HepG2 (cell line): Measurements from ENCODE around the gene GDF15. TPM values are rescaled to one million over a fixed set of nuclear protein-coding genes. Genes with fewer than 3 reads are reported as not detected.

Experiments used
- FOXO4 ChIP-seq: sonication (generic); formaldehyde crosslinking; conservative IDR thresholded peaks from 2 replicates; pipeline ENCODE4 v1.8.1; 2023; ENCODE audit warnings: missing genetic modification reagents
- HNRNPLL ChIP-seq: fragments of 200-400 bp; formaldehyde crosslinking; IDR thresholded peaks from 2 replicates; pipeline ENCODE4 v1.6.1; 2017; ENCODE audit warnings: mild to moderate bottlenecking, low read depth, low read length; ENCODE audit not compliant: poor library complexity, severe bottlenecking
- LBX2 ChIP-seq: sonication (generic); formaldehyde crosslinking; IDR thresholded peaks from 2 replicates; pipeline ENCODE4 v1.5.0; 2020; ENCODE audit warnings: missing genetic modification reagents, mild to moderate bottlenecking, borderline replicate concordance
- LRRFIP1 ChIP-seq: sonication (generic); formaldehyde crosslinking; conservative IDR thresholded peaks from 2 replicates; pipeline ENCODE4 v1.4.0; 2020; ENCODE audit warnings: missing genetic modification reagents
- MEIS2 ChIP-seq: sonication (generic); formaldehyde crosslinking; IDR thresholded peaks from 2 replicates; pipeline ENCODE4 v1.9.0; 2021; ENCODE audit warnings: mild to moderate bottlenecking, missing genetic modification reagents
- MXD4 ChIP-seq: IDR thresholded peaks from 2 replicates; pipeline ENCODE4 v1.6.1; 2016; ENCODE audit warnings: mild to moderate bottlenecking, missing biosample characterization, missing genetic modification reagents
- NFE2L2 ChIP-seq: fragments of 150-350 bp; IDR thresholded peaks from 2 replicates; pipeline ENCODE4 v1.6.1; 2014; ENCODE audit warnings: low read length
- NFKB2 ChIP-seq: sonication (generic); formaldehyde crosslinking; IDR thresholded peaks from 2 replicates; pipeline ENCODE4 v1.4.0; 2020; ENCODE audit warnings: missing genetic modification reagents, borderline replicate concordance
- NFRKB ChIP-seq: fragments of 450-650 bp; IDR thresholded peaks from 2 replicates; pipeline ENCODE4 v1.6.1; 2017
- NFYB ChIP-seq: sonication (generic); formaldehyde crosslinking; IDR thresholded peaks from 2 replicates; pipeline ENCODE4 v1.4.0; 2020; ENCODE audit warnings: missing genetic modification reagents
- NONO ChIP-seq, 2 experiments: fragments of 450-650 bp in 1 of 2; sonication (generic) in 1 of 2; formaldehyde crosslinking in 1 of 2; IDR thresholded peaks in 1 of 2; conservative IDR thresholded peaks in 1 of 2; 2 replicates each; pipeline versions ENCODE4 v1.6.1 to v1.8.0; 2017 to 2022; ENCODE audit warnings: mild to moderate bottlenecking in 1 of 2, missing genetic modification reagents in 1 of 2, moderate library complexity in 1 of 2
- RFXANK ChIP-seq: IDR thresholded peaks from 2 replicates; pipeline ENCODE4 v1.6.1; 2016
- SMAD9 ChIP-seq: sonication (generic); formaldehyde crosslinking; IDR thresholded peaks from 2 replicates; pipeline ENCODE4 v1.5.1; 2020; ENCODE audit warnings: mild to moderate bottlenecking, missing genetic modification reagents
- THAP8 ChIP-seq: sonication (generic); formaldehyde crosslinking; IDR thresholded peaks from 2 replicates; pipeline ENCODE4 v1.5.1; 2020; ENCODE audit warnings: missing genetic modification reagents, mild to moderate bottlenecking, borderline replicate concordance
- ZBTB34 ChIP-seq: sonication (generic); formaldehyde crosslinking; IDR thresholded peaks from 2 replicates; pipeline ENCODE4 v1.8.0; 2022; ENCODE audit warnings: mild to moderate bottlenecking, missing genetic modification reagents
- ZFX ChIP-seq: sonication (generic); formaldehyde crosslinking; IDR thresholded peaks from 2 replicates; pipeline ENCODE4 v1.4.0; 2020; ENCODE audit warnings: mild to moderate bottlenecking, low read depth, missing genetic modification reagents, moderate library complexity
- ZNF414 ChIP-seq: sonication (generic); formaldehyde crosslinking; IDR thresholded peaks from 2 replicates; pipeline ENCODE4 v1.5.0; 2020; ENCODE audit warnings: missing genetic modification reagents
- ZNF460 ChIP-seq: sonication (generic); formaldehyde crosslinking; IDR thresholded peaks from 2 replicates; pipeline ENCODE4 v1.5.1; 2020; ENCODE audit warnings: missing genetic modification reagents, mild to moderate bottlenecking, borderline replicate concordance
- ZNF562 ChIP-seq: sonication (generic); formaldehyde crosslinking; IDR thresholded peaks from 2 replicates; pipeline ENCODE4 v1.8.0; 2022; ENCODE audit warnings: missing genetic modification reagents, borderline replicate concordance
- ZNF777 ChIP-seq: sonication (generic); formaldehyde crosslinking; IDR thresholded peaks from 2 replicates; pipeline ENCODE4 v1.4.0; 2020; ENCODE audit warnings: missing genetic modification reagents
- ZNF792 ChIP-seq: IDR thresholded peaks from 2 replicates; pipeline ENCODE4 v1.6.1; 2016
- ZNF841 ChIP-seq: sonication (generic); formaldehyde crosslinking; IDR thresholded peaks from 2 replicates; pipeline ENCODE4 v1.8.1; 2023; ENCODE audit warnings: missing genetic modification reagents, borderline replicate concordance
- ZSCAN29 ChIP-seq: sonication (generic); formaldehyde crosslinking; conservative IDR thresholded peaks from 2 replicates; pipeline ENCODE4 v1.4.0; 2020; ENCODE audit warnings: mild to moderate bottlenecking, missing genetic modification reagents
- polyA plus RNA-seq, 8 experiments: library from polyadenylated mRNA; depleted of rRNA in 3 of 8; stranded (reverse) in 7 of 8; unstranded in 1 of 8; fragments of >200 nt; fragmentation: Illumina TruSeq in 4 of 8; extraction: Trizol in 4 of 8; gene quantifications; 2 replicates each; pipeline versions ENCODE4 v1.2.1 to v1.2.3, GENCODE V29; 2011 to 2016; ENCODE audit warnings: low read depth in 4 of 8, missing spikeins in 1 of 8, mixed read lengths in 1 of 8; ENCODE audit not compliant: insufficient read depth in 1 of 8
- total RNA-seq, 5 experiments: library from RNA; depleted of rRNA; stranded (reverse); fragments of >200 nt; fragmentation: Illumina TruSeq; extraction: Trizol; gene quantifications; 2 replicates each; pipeline ENCODE4 v1.2.3, GENCODE V29; 2016; ENCODE audit warnings: low read depth in 1 of 5

GDF15 gene
- total and polyA plus RNA-seq, 2 of the 13 experiments (the other 11 are each of a cell fraction or from before 2014, with no cell fraction given): 146 to 422 TPM

DNA sequence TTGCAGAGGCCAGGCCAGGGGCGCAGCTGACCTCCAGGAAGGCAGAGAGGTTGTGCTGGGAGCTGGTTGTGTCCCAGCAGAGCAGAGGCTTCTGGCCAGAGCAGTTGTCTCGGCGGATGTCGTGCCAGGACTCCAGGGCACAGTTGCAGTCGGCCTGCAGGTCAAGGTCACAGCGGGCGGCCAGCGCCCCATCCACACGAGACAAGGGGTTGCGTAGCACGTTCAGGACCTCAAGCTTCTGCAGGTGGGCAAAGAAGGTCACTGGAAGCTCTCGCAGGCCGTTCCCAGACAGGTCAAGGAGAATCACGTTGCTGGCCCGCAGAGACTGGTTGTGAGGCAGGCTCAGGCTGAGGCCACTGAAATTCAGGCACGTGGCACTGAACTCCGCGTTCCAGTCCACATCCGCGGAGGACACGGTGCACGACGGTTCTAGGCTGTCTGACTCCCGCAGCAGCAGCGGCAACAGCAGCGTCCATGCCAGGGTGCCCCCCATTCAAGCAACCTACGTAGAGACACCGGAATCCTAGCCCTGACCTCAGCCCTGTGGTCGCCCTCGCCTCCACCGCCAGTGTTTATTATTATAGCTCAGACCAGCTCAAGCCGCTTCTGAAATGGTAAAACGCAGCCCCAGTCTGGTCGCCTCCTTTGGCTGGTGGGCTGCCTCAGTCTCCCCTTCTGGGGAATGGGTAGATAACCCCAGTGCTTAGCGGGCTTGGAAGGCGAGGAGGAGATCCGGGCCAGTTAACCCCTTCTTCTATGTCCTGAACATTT lies 10.7 kb downstream of the GDF15 start (continued):
- 0 out of 2 replicates have a peak, but pooled peaks have one; percentile 60 for TF ChIP-seq ZNF792 (CRISPR knock-in tag)
- no peak for TF ChIP-seq SMAD9 (CRISPR knock-in tag)
- TF ChIP-seq RFXANK (CRISPR knock-in tag): no peak
- no peak for TF ChIP-seq NFYB (CRISPR knock-in tag)
- no peak for TF ChIP-seq ZNF414 (CRISPR knock-in tag)
- no peak for TF ChIP-seq FOXO4 (CRISPR knock-in tag)
- no peak for TF ChIP-seq MEIS2 (CRISPR knock-in tag)
- TF ChIP-seq ZNF777: no peak
- no peak for TF ChIP-seq ZNF460 (CRISPR knock-in tag)
- TF ChIP-seq ZBTB34 (CRISPR knock-in tag): peak; percentile 73; the same call in 1 of the 2 replicates
- no peak; the same call in 1 of the 2 replicates for TF ChIP-seq ZSCAN29
- TF ChIP-seq NFKB2 (CRISPR knock-in tag): peak; percentile 67; the same call in 1 of the 2 replicates
- no peak for TF ChIP-seq LRRFIP1 (CRISPR knock-in tag)
- TF ChIP-seq THAP8 (CRISPR knock-in tag): no peak
- TF ChIP-seq NONO (IDR thresholded peaks at IDR 0.05): no peak
- TF ChIP-seq NONO (CRISPR knock-in tag; conservative IDR thresholded peaks at IDR 0.05): no peak
- no peak for TF ChIP-seq NFRKB
- no peak for TF ChIP-seq NFE2L2
- TF ChIP-seq ZNF562: no peak
- TF ChIP-seq ZNF841 (CRISPR knock-in tag): no peak
- TF ChIP-seq ZFX (CRISPR knock-in tag): peak; percentile 65
- TF ChIP-seq HNRNPLL: peak; percentile 22
- TF ChIP-seq MXD4 (CRISPR knock-in tag): peak; percentile 62; the same call in 1 of the 2 replicates
- TF ChIP-seq LBX2 (CRISPR knock-in tag): no peak
